HG02884 (cell line): ENCODE measurements around the gene SLC1A3.
"Not testable (repeated sequence)": the region's sequence is repeated elsewhere in the genome, so short reads cannot be mapped to it uniquely, and the experiment has no call there.

ENCODE experiments used
- ATAC-seq: cut with Tn5 transposase; IDR thresholded peaks from one replicate; pipeline ENCODE4 v1.9.1; 2021; ENCODE audit warnings: mild to moderate bottlenecking, moderate library complexity; ENCODE audit not compliant: unreplicated experiment

The SLC1A3 gene

GRCh38 chr5:36630201-36631145 is 24.1 kb downstream of the SLC1A3 start:
- no peak for ATAC-seq

- no peak for ATAC-seq
Observed at GRCh38 chr5:36631154-36631553, 24.7 kb downstream of the SLC1A3 start.

- no peak for ATAC-seq
Observed at GRCh38 chr5:36631620-36632362, 25.4 kb downstream of the SLC1A3 start.

GRCh38 chr5:36632363-36632664 is 25.9 kb downstream of the SLC1A3 start:
- ATAC-seq, result no peak

- no peak for ATAC-seq
Observed at GRCh38 chr5:36635721-36636390, 29.4 kb downstream of the SLC1A3 start.

- no peak for ATAC-seq
Observed at GRCh38 chr5:36637101-36637500, 30.7 kb downstream of the SLC1A3 start.

- no peak for ATAC-seq
Observed at GRCh38 chr5:36637516-36637915, 31.1 kb downstream of the SLC1A3 start.

GRCh38 chr5:36638056-36638455 is 31.6 kb downstream of the SLC1A3 start:
- ATAC-seq, result no peak

GRCh38 chr5:36640949-36641348 is 34.5 kb downstream of the SLC1A3 start:
- ATAC-seq, result no peak

GRCh38 chr5:36641431-36641830 is 35.0 kb downstream of the SLC1A3 start:
- no peak for ATAC-seq

GRCh38 chr5:36642089-36642488 is 35.7 kb downstream of the SLC1A3 start:
- no peak for ATAC-seq

GRCh38 chr5:36643162-36643561 is 36.8 kb downstream of the SLC1A3 start:
- ATAC-seq, result no peak

- ATAC-seq, result not testable (repeated sequence)
Observed at GRCh38 chr5:36643841-36644240, 37.4 kb downstream of the SLC1A3 start.

- no peak for ATAC-seq
Observed at GRCh38 chr5:36644727-36645126, 38.3 kb downstream of the SLC1A3 start.

GRCh38 chr5:36646100-36646499 is 39.7 kb downstream of the SLC1A3 start:
- no peak for ATAC-seq

- ATAC-seq, result no peak
Observed at GRCh38 chr5:36646507-36647023, 40.2 kb downstream of the SLC1A3 start.

- ATAC-seq, result no peak
Observed at GRCh38 chr5:36647046-36647445, 40.6 kb downstream of the SLC1A3 start.

- no peak for ATAC-seq
Observed at GRCh38 chr5:36648426-36648825, 42.0 kb downstream of the SLC1A3 start.

- no peak for ATAC-seq
Observed at GRCh38 chr5:36651761-36652685, 45.6 kb downstream of the SLC1A3 start.

- ATAC-seq, result no peak
Observed at GRCh38 chr5:36653044-36653705, 46.8 kb downstream of the SLC1A3 start.
